Ascending aorta (tissue), 2 donors: ENCODE results near the gene PPP1CA. TPM values are rescaled to one million over a fixed set of nuclear protein-coding genes. Genes with fewer than 3 reads are reported as not detected.
A peak's percentile ranks its signal among the peaks of the same experiment; 100 is the strongest.

Source experiments
- DNase-seq, 2 donors: peaks; one replicate each; pipeline ENCODE4 v3.0.0-alpha.2; 2019; ENCODE audit warnings: low spot score in 2 of 2
- H3K27ac ChIP-seq, 2 donors: fragments of 200-600 bp; sonication (generic); one replicate each; pipeline ENCODE4 v1.5.1; 2016 to 2017; ENCODE audit warnings: mild to moderate bottlenecking in 1 of 2
- H3K27me3 ChIP-seq: fragments of 200-600 bp; sonication (generic); one replicate; pipeline ENCODE4 v1.5.1; 2017
- H3K36me3 ChIP-seq, 2 donors: fragments of 200-600 bp; sonication (generic); one replicate each; pipeline ENCODE4 v1.5.1; 2016
- H3K4me1 ChIP-seq, 2 donors: fragments of 200-600 bp; sonication (generic); one replicate each; pipeline ENCODE4 v1.5.1; 2016 to 2017; ENCODE audit warnings: mild to moderate bottlenecking in 1 of 2
- H3K4me3 ChIP-seq, 2 donors: fragments of 200-600 bp; sonication (generic); one replicate each; pipeline ENCODE4 v1.5.1; 2016 to 2017; ENCODE audit warnings: mild to moderate bottlenecking in 1 of 2
- H3K9me3 ChIP-seq, 2 donors: fragments of 200-600 bp; sonication (generic); one replicate each; pipeline ENCODE4 v1.5.1; 2016
- CTCF ChIP-seq, 3 experiments: fragments of 200-600 bp in 2 of 3; fragments of 450-650 bp in 1 of 3; sonication (generic) in 2 of 3; IDR thresholded peaks; one replicate each; pipeline ENCODE4 v1.5.1; 2016 to 2019; ENCODE audit warnings: antibody characterized with exemption in 3 of 3, mild to moderate bottlenecking in 1 of 3, moderate library complexity in 1 of 3
- intact Hi-C: fragments of 100-400 bp; cut with DNase I; formaldehyde crosslinking; loops from one replicate; pipeline ENCODE4 v1.15.1; 2023
- total RNA-seq: library from RNA; depleted of rRNA; stranded (reverse); fragments of >200 nt; gene quantifications from one replicate; pipeline ENCODE4 v1.1.0, GENCODE V29; 2016

Gene PPP1CA
- total RNA-seq, 1 donor from 2014 or later = 113 TPM

- Histone ChIP-seq H3K9me3 (no peaks in the 10 kb centered on the region), H3K27ac (peak overlapping the region; percentile 90 to 98), H3K4me3 (peak overlapping the region; percentile 75 to 90), H3K4me1 (peaks cover 9 to 40% of the 10 kb centered on the region in 2 donors), H3K27me3 (no peaks in the 10 kb centered on the region), H3K36me3 (no peaks in the 10 kb centered on the region)
- intact Hi-C loops = loop anchor here (2.0 kb wide), 1 partner anchor 19 kb away; no protein-coding TSS in a partner anchor
- no peak for TF ChIP-seq CTCF (IDR thresholded peaks at IDR 0.05)
- DNase-seq = no peak
Measured at GRCh38 chr11:67421430-67422031, 19.9 kb upstream of the PPP1CA start.

GRCh38 chr11:67420646-67421429 lies 19.2 kb upstream of the PPP1CA start:
- H3K27me3 ChIP-seq = no peaks in the 10 kb centered on the region
- peak in 1 of 3 experiments; percentile 25 for TF ChIP-seq CTCF (IDR thresholded peaks at IDR 0.05)
- DNase-seq = peak; percentile 82 to 98
- H3K27ac ChIP-seq = peak overlapping the region; percentile 90 to 98
- peaks cover 9 to 47% of the 10 kb centered on the region in 2 donors for H3K4me1 ChIP-seq
- peak overlapping the region; percentile 75 to 90 for H3K4me3 ChIP-seq
- H3K36me3 ChIP-seq = no peaks in the 10 kb centered on the region
- intact Hi-C loops = loop anchor here (2.0 kb wide), 1 partner anchor 18 kb away; no protein-coding TSS in a partner anchor
- H3K9me3 ChIP-seq = no peaks in the 10 kb centered on the region

DNA sequence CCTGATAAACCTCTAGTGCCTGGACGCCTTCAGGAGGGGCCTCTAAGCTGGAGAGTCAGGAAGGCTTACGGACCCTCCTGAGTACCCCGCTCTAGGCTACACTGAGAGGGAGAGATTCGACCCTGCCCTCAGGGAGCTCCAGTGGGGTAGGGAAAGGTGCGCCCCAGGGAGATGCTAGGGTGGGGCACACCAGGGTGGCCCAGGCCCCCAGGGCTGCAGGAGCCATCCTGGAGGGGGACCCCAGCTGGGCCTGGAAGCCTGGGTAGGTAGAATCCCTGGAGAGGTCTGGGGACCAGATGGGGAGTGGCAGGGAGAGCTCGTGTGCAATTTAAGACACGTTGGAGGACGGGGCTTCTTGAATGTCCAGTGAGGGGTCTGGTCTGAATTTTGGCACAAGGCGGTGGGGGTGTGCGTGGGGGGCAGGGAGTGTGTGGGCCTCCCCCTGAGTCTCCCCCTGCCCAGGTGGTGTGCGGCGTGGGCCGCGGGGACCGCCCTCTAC lies 18.5 kb upstream of the PPP1CA start:
- Histone ChIP-seq H3K4me1 (peaks cover 9 to 48% of the 10 kb centered on the region in 2 donors), H3K27ac (peak overlapping the region; percentile 90 to 98), H3K4me3 (peak overlapping the region; percentile 75 to 90), H3K27me3 (no peaks in the 10 kb centered on the region), H3K36me3 (no peaks in the 10 kb centered on the region), H3K9me3 (no peaks in the 10 kb centered on the region)
- DNase-seq = no peak
- TF ChIP-seq CTCF (IDR thresholded peaks at IDR 0.05) = no peak
- intact Hi-C loops = loop anchor here (2.0 kb wide), 1 partner anchor 17 kb away; no protein-coding TSS in a partner anchor

DNA sequence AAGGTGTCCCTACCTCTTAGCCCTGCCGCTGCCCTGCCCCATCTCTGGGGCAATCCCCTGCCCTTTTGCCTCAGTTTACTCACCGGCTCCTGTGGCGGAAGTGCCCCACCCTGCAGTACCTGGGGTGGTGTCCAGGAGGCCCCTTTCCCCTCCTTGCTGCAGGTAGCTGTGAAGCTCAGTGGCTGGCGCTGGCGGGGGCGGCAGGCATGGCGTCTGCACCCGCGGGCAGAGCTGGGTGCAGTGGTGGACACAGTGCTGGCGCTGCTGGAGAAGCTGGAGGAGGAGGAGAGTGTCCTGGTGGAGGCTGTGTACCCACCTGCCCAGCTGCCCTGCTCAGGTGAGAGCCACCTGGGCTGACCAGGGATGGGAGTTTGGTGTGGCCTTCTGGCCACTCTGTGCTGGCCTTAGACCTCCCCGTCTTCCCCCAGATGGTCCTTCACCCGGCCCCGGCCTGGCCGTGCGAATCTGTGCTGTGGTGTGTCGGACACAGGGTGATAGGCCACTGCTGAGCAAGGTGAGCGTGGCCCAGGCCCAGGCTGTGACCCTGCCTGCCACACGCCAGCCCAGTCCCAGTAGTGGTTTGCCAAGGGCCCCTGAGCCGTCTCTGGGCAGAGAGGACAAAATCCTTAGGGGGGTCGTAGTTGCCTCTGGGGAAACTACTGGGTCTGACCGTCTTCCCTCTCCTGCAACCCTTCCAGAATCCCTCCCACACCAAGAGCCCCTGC lies 17.8 kb upstream of the PPP1CA start:
- H3K4me3 ChIP-seq = no peak overlapping the region
- TF ChIP-seq CTCF (IDR thresholded peaks at IDR 0.05) = no peak

DNA sequence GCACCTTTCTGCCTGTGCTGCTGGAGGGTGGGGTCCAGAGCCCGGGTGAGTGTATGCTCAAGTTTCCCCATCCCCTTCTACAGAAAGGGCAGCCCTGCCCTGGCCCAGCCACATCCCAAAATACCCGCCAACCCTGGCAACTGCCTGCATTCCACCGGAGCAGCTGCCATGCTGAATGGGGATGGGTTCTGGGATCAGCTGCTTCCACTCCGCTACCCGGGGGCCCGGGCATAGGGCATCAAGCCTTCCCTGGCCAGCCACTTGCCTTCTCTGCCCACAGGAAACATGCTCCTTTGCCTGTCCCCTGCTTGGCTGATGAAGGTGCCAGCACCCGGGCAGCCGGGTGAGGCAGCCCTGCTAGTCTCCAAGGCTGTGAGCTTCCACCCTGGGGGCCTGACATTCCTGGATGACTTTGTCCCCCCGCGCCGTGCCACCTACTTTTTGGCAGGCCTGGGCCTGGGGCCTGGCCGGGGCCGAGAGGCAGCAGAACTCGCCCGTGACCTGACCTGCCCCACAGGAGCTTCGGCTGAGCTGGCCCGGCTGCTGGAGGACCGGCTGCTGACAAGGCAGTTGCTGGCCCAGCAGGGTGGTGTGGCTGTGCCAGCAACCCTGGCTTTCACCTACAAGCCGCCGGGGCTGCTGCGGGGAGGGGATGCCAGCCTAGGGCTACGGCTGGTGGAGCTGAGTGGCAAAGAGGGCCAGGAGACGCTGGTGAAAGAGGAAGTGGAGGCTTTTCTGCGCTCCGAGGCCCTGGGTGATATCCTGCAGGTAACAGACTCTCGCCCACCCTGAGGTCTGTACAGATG lies 17.0 kb upstream of the PPP1CA start:
- intact Hi-C loops = no loop called here
- no peak for DNase-seq
- no peak for TF ChIP-seq CTCF (IDR thresholded peaks at IDR 0.05)
- H3K9me3 ChIP-seq = no peaks in the 10 kb centered on the region
- H3K4me1 ChIP-seq = peaks cover 9 to 52% of the 10 kb centered on the region in 2 donors
- peak overlapping the region; percentile 9 to 27 for H3K4me3 ChIP-seq
- H3K36me3 ChIP-seq = no peaks in the 10 kb centered on the region
- peak overlapping the region; percentile 90 to 98 for H3K27ac ChIP-seq
- no peaks in the 10 kb centered on the region for H3K27me3 ChIP-seq

More for the DNA sequence above, 17.8 kb upstream of the PPP1CA start:
- intact Hi-C loops = loop anchor here (2.0 kb wide), 1 partner anchor 17 kb away; no protein-coding TSS in a partner anchor
- Histone ChIP-seq H3K27ac (peak overlapping the region; percentile 90 to 98), H3K27me3 (no peaks in the 10 kb centered on the region), H3K4me1 (peaks cover 9 to 52% of the 10 kb centered on the region in 2 donors), H3K36me3 (no peaks in the 10 kb centered on the region), H3K9me3 (no peaks in the 10 kb centered on the region)
- DNase-seq = no peak
